HUES48 (cell line): ENCODE measurements around the gene TSC22D1.

Source experiments
- H3K27ac ChIP-seq: one replicate; pipeline ENCODE4 v1.7.0; 2013; ENCODE audit warnings: low read depth, low read length, inconsistent platforms
- H3K27me3 ChIP-seq: 2 replicates; pipeline ENCODE4 v1.6.1; 2013; ENCODE audit warnings: mild to moderate bottlenecking, low read length; ENCODE audit not compliant: control insufficient read depth, insufficient read depth
- H3K36me3 ChIP-seq: 2 replicates; pipeline ENCODE4 v1.6.1; 2013; ENCODE audit warnings: low read length; ENCODE audit not compliant: control insufficient read depth, insufficient read depth
- H3K4me1 ChIP-seq: 2 replicates; pipeline ENCODE4 v1.6.1; 2013; ENCODE audit warnings: mild to moderate bottlenecking, low read length; ENCODE audit not compliant: control insufficient read depth, insufficient read depth
- H3K4me3 ChIP-seq: 2 replicates; pipeline ENCODE4 v1.5.1; 2013; ENCODE audit warnings: mild to moderate bottlenecking, low read depth, low read length
- H3K9ac ChIP-seq: 2 replicates; pipeline ENCODE4 v1.6.1; 2013; ENCODE audit warnings: mild to moderate bottlenecking, low read depth, low read length, moderate library complexity
- H3K9me3 ChIP-seq: 2 replicates; pipeline ENCODE4 v1.6.1; 2013; ENCODE audit warnings: low read length; ENCODE audit not compliant: control insufficient read depth, insufficient read depth

Gene TSC22D1

GRCh38 chr13:44393391-44393790 is 182.7 kb downstream of the TSC22D1 start:
- no peaks in the 10 kb centered on the region; the same call in 1 of the 2 replicates for H3K27me3 ChIP-seq
- peaks cover 12% of the 10 kb centered on the region; the same call in 1 of the 2 replicates for H3K4me1 ChIP-seq
- no peaks in the 10 kb centered on the region for H3K36me3 ChIP-seq
- no peak overlapping the region for H3K27ac ChIP-seq
- no peak overlapping the region for H3K4me3 ChIP-seq
- no peak overlapping the region for H3K9ac ChIP-seq
- H3K9me3 ChIP-seq = no peaks in the 10 kb centered on the region

- H3K4me3 ChIP-seq = no peak overlapping the region
- peaks cover 12% of the 10 kb centered on the region; the same call in 1 of the 2 replicates for H3K4me1 ChIP-seq
- H3K9ac ChIP-seq = no peak overlapping the region
- no peaks in the 10 kb centered on the region for H3K9me3 ChIP-seq
- no peak overlapping the region for H3K27ac ChIP-seq
- no peaks in the 10 kb centered on the region for H3K36me3 ChIP-seq
- no peaks in the 10 kb centered on the region; the same call in 1 of the 2 replicates for H3K27me3 ChIP-seq
Observed at GRCh38 chr13:44389876-44390275, 186.3 kb downstream of the TSC22D1 start.

GRCh38 chr13:44389060-44389666 is 187.0 kb downstream of the TSC22D1 start:
- no peak overlapping the region for H3K4me3 ChIP-seq
- no peak overlapping the region for H3K27ac ChIP-seq
- H3K36me3 ChIP-seq = no peaks in the 10 kb centered on the region
- no peaks in the 10 kb centered on the region; the same call in 1 of the 2 replicates for H3K27me3 ChIP-seq
- no peaks in the 10 kb centered on the region for H3K9me3 ChIP-seq
- peaks cover 12% of the 10 kb centered on the region; the same call in 1 of the 2 replicates for H3K4me1 ChIP-seq
- H3K9ac ChIP-seq = no peak overlapping the region

GRCh38 chr13:44388427-44389059 is 187.6 kb downstream of the TSC22D1 start:
- H3K27ac ChIP-seq = no peak overlapping the region
- no peaks in the 10 kb centered on the region for H3K9me3 ChIP-seq
- no peaks in the 10 kb centered on the region for H3K36me3 ChIP-seq
- peaks cover 12% of the 10 kb centered on the region; the same call in 1 of the 2 replicates for H3K4me1 ChIP-seq
- H3K27me3 ChIP-seq = no peaks in the 10 kb centered on the region; the same call in 1 of the 2 replicates
- no peak overlapping the region for H3K4me3 ChIP-seq
- no peak overlapping the region for H3K9ac ChIP-seq

- Histone ChIP-seq H3K36me3 (no peaks in the 10 kb centered on the region), H3K4me3 (no peak overlapping the region), H3K4me1 (peaks cover 12% of the 10 kb centered on the region; the same call in 1 of the 2 replicates), H3K27me3 (no peaks in the 10 kb centered on the region; the same call in 1 of the 2 replicates), H3K9me3 (no peaks in the 10 kb centered on the region), H3K9ac (no peak overlapping the region), H3K27ac (no peak overlapping the region)
Observed at GRCh38 chr13:44386913-44387556, 189.1 kb downstream of the TSC22D1 start.

GRCh38 chr13:44385847-44386246 is 190.3 kb downstream of the TSC22D1 start:
- Histone ChIP-seq H3K4me3 (no peak overlapping the region), H3K9ac (no peak overlapping the region), H3K27ac (no peak overlapping the region), H3K36me3 (no peaks in the 10 kb centered on the region), H3K27me3 (no peaks in the 10 kb centered on the region; the same call in 1 of the 2 replicates), H3K4me1 (peaks cover 11% of the 10 kb centered on the region; the same call in 1 of the 2 replicates), H3K9me3 (no peaks in the 10 kb centered on the region)

- Histone ChIP-seq H3K9ac (no peak overlapping the region), H3K4me1 (peaks cover 7% of the 10 kb centered on the region; the same call in 1 of the 2 replicates), H3K27me3 (no peaks in the 10 kb centered on the region; the same call in 1 of the 2 replicates), H3K36me3 (no peaks in the 10 kb centered on the region), H3K4me3 (no peak overlapping the region), H3K9me3 (no peaks in the 10 kb centered on the region), H3K27ac (no peak overlapping the region)
Observed at GRCh38 chr13:44385401-44385800, 190.7 kb downstream of the TSC22D1 start.

GRCh38 chr13:44384778-44385177 is 191.4 kb downstream of the TSC22D1 start:
- H3K9me3 ChIP-seq = no peaks in the 10 kb centered on the region
- H3K27me3 ChIP-seq = no peaks in the 10 kb centered on the region; the same call in 1 of the 2 replicates
- H3K9ac ChIP-seq = no peak overlapping the region
- no peak overlapping the region for H3K4me3 ChIP-seq
- 0 out of 2 replicates have a peak, but pooled peaks cover 5% of the 10 kb centered on the region for H3K4me1 ChIP-seq
- no peak overlapping the region for H3K27ac ChIP-seq
- H3K36me3 ChIP-seq = no peaks in the 10 kb centered on the region

GRCh38 chr13:44383945-44384344 is 192.2 kb downstream of the TSC22D1 start:
- Histone ChIP-seq H3K4me3 (no peak overlapping the region), H3K9me3 (no peaks in the 10 kb centered on the region), H3K27ac (no peak overlapping the region), H3K27me3 (no peaks in the 10 kb centered on the region), H3K36me3 (no peaks in the 10 kb centered on the region), H3K9ac (no peak overlapping the region), H3K4me1 (peaks cover 7% of the 10 kb centered on the region)

- no peak overlapping the region for H3K27ac ChIP-seq
- no peaks in the 10 kb centered on the region for H3K36me3 ChIP-seq
- H3K4me3 ChIP-seq = no peak overlapping the region
- H3K27me3 ChIP-seq = no peaks in the 10 kb centered on the region
- H3K4me1 ChIP-seq = peaks cover 12% of the 10 kb centered on the region
- no peaks in the 10 kb centered on the region for H3K9me3 ChIP-seq
- no peak overlapping the region for H3K9ac ChIP-seq
Observed at GRCh38 chr13:44382635-44383145, 193.4 kb downstream of the TSC22D1 start.
